Kidney tubule cell (primary cell): ENCODE measurements around the gene E2F2.

Experiments
- DNase-seq: peaks from one replicate; pipeline ENCODE4 v3.0.0-alpha.2; 2018; ENCODE audit warnings: low spot score

Gene E2F2, protein sequence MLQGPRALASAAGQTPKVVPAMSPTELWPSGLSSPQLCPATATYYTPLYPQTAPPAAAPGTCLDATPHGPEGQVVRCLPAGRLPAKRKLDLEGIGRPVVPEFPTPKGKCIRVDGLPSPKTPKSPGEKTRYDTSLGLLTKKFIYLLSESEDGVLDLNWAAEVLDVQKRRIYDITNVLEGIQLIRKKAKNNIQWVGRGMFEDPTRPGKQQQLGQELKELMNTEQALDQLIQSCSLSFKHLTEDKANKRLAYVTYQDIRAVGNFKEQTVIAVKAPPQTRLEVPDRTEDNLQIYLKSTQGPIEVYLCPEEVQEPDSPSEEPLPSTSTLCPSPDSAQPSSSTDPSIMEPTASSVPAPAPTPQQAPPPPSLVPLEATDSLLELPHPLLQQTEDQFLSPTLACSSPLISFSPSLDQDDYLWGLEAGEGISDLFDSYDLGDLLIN

DNA sequence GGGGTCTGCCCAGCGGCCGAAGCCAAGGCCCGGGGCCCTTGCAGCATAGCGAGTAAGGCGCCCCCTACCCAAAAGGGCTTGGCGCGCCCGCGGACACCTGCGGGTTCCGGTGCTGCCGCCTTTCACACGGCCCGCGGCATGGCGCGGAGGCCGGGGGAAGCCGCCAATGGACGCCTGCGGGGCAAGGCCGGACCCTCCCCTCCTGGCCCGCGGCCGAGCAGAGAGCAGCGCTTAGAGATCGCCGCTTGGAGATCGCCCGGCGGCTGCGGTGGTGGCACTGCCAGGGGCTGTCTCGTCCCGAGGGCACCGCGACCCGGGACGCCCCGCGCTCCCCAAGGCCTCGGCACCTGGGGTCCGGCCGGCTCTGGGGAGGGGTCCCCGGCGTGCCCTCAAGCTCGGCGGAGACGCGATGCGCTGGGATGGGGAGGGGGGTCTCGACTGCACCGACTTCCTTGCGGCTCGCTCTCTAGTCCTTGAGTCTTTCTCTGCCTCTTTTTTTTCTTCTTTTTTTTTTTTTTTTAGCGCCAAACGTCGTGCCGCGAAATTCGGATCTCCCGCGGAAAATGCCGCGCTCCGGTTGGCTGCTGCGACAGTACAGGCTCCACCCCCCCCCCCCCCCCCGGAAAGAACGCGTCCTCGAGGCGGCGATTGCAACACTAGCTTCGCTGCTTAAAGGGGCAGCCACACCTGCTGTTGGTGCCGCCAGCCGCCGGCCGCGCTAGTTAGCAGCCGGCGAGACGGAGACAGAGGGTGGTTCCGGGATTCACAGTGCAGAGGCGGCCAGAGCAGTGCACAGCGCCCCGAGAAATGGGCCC is at the start of gene E2F2:
Gene E2F2, minus strand, starts transcription at position 487 of the 815 bp plus-strand sequence. Its CDS starts 440 bp downstream, at position 47.
- DNase-seq = peak; percentile 84

DNA sequence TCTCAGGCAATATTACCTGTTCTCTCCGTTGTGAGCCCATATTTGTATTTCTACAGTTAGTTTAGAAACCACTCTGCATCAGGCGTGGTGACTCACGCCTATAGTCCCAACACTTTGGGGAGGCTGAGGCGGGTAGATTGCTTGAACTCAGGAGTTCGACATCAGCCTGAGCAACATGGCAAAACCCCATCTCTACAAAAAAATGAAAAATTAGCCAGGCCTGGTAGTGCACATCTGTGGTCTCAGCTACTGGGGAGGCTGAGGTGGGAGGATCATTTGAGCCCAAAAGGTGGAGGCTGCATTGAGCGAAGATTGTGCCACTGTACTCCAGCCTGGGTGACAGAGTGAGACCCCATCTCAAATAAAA is 47.9 kb upstream of the E2F2 start:
- no peak for DNase-seq

DNA sequence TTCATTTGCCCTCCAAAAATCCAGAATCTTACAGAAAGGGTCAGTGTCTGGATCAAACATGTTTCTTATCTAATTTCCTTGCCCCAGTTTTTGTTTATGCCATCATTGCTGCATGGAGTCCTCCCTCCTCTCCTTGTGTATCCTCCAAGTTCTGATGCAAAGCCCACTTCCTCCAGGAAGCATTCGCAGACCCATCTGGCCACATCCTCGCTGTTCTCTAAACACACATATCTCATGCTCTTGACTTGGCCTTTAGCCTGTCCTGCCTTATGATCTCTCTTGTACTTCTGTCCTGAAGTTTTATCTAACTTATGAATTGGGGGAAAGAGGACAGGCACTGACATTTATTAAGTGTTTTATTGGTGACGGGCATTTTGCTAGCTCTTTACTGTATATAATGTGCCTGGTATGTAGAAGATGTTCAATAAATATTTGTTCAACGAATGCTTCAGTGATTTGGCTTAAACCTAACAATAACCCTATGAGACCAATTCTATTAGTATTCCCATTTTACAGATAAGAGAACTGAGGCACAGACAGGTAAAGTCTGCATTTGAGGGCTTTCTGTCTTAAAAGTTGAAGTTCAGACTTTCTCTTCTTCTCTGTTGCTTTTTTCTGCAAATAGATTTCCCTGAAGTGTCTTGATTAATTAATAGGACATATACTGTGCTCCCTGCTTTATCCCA is 47.4 kb upstream of the E2F2 start:
- DNase-seq = no peak

DNA sequence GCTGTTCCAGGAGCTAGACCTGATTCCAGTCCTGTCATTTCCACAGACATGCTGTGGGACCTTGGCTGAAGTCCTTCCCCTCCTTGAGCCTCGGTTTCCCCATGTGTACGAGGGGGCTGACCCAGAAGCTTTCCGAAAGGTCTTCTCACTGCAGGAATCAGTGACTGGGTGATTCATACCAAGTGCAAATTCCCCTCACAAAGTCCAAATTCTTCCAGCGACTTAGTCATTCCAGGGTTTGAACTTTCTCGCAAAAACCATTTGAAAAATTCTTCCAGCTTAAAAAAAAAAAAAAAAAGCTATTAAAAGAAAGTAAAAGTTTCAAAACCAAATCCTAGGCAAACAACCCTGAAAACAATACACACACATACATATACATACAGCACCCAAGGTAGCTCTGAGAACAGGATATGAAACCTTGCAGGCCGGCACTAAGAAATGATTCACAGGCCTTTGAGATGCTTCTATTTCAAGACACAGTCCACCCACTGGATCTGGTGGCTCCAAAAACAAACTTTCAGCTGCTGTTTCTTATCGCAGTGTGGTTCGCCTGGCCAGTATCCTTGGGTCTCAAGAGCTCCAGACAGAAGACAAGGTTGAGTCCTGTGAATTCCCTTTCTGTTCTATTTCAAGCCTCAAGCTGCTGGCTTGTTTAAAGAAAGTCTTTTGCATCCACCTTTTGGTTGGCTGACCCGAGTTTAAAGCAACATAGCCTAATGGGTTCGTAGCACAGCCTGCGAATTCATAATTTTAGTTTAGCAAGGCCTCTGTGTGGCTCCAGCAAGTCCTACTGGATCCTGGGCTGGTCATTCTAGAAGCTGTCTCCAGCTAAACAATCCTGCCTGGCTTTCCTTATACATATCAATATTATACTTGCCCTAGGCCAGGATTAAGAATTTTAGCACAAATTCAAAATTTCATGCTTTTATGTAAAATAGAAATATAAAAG is 46.3 kb upstream of the E2F2 start:
- peak; percentile 81 for DNase-seq

DNA sequence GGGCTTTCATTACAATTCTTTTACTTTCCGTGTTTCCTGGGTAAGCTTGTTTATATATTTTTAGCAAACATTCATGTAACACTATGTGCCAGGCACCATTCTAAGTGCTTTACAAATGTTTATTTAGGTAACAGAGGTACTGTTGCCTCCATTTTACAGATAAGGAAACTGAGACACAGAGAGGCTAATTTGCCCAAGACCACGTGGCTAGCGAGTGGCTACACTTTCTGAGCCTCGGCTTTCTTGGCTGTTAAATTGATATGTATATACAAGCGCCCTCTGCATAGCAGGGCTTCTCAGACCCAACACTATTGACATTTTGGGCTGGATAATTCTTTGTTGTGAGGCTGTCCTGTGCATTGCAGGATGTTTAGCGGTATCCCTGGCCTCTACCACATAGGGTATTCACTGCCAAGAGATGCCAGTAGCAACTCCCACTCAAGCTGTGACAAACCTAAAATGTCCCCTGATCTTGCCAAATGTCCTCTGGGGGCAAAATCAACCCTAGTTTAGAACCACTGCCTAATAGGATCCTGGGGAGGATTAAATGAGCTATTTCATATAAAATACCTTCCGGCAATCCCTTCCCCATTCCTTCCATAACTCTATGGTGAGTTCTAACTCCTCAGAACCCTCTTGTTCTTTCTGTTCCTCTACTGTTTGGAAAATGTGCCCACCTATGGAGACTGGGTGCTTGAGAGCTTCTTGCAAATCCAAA is 45.5 kb upstream of the E2F2 start:
- DNase-seq = no peak

DNA sequence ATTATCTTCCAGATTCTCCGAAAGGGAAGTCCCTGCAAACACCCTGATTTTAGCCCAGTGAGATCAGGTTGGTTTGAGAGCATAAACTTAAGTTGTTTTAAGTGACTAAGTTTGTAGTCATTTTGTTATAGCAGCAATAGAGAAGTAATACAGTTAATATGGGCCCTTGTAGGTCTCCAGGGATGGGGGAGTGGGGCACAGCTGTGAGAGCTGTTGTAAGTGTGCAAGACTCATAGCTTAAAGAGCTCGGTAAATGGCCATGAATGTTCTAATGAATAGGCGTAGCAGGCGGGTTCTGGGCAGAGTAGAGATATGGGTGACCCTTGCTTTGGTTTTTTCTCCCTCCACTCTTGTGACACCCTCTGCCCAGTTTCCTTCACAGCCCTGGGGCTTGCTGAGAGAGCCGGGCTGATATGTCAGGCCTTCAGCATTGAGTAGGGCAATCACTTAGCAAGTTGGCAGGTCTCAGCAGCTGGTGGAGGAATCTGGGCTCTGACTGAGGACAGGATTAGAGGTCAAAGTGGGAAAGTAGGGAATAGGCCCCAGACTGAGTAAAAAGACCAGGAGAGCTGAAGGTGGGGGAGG is 44.3 kb upstream of the E2F2 start:
- DNase-seq = no peak

DNA sequence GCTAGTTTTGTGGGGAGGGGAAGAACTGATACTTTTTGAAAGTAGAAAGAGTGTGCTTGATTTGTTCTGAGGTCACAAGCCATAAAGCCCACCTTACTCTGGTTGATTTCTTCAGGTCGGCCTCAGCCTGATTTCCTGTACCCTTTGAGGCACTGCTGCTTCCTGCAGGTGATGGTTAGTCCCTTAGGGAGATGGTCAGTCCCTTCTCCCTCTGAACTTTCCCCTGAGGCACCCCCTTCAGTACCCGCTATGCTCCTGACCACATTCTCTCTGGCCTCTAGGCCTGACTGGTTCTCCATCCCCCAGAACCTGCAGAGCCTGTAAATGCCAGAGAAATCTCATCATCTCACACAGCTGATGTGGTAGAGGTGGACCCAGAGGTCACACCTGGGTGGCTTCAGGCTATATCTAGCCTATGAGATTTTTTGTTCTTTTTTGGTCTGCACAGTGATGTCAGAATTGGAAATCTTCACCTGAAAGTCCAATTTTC is 43.3 kb upstream of the E2F2 start:
- peak; percentile 81 for DNase-seq

DNA sequence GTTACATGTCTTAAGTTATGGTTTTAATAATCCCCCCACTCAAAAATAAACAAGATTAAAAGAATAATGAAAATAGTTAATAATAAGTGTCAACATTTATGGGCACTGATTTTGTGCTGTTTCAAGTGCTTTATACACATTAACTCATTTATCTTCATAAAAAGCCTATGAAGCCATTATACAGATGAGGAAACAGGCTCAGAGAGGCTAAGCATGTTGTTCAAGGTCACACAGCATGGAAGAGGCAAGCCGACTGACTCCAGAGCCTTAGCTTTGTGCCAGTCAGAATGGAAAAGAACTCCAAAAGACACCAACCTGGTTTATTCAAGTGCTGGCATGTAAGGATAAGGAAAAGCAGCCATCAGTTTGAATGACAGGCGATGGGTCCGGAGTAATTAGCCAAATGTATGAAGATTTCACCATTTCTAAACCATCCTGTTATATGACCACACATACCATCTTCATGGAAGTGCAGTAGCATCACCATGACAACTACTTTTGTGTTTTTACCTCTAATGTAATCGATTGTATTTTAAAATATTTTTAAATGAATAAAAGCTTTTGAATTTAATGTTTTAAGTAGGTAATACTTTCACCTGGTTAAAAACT is 42.6 kb upstream of the E2F2 start:
- no peak for DNase-seq

DNA sequence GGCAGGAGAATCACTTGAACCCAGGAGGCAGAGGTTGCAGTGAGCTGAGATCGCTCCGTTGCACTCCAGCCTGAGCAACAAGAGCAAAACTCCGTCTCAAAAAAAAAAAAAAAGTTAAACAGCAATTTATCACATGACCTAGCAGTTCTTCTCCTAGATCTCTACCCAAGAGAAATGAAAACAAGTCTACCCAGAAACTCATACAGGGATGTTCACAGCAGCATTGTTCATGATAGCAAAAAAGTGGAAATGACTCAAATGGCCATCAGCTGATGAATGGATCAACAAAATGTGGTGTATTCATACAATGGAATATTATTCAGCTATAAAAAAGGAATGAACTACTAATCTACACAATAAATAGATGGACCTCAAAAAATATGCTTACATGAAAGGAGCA is 40.4 kb upstream of the E2F2 start:
- no peak for DNase-seq

DNA sequence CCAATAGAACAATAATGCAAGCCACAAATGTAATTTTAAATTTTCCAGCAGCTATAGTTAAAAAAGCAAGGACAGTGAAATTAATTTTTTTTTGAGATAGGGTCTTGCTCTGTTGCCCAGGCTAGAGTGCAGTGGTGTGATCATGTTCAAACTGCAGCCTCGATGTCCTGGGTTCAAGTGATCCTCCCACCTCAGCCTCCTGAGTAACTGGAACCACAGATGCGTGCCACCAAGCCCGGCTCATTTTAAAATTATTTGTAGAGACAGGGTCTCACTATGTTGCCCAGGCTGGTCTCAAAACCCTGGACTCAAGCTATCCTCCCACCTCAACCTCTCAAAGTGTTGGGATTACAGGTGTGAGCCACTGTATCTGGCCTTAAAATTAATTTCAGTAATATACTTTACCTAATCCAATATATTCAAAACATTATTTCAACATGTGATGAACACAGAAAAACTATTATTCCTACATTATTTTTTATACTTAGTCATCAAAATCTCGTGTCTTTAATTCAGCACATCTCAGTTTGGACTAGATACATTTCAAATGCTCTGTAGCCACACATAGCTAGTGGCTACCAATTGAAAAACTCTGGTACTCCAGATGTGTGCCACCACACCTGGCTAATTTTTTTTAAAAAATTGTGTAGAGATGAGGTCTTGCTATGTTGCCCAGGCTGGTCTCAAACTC is 39.1 kb upstream of the E2F2 start:
- no peak for DNase-seq

DNA sequence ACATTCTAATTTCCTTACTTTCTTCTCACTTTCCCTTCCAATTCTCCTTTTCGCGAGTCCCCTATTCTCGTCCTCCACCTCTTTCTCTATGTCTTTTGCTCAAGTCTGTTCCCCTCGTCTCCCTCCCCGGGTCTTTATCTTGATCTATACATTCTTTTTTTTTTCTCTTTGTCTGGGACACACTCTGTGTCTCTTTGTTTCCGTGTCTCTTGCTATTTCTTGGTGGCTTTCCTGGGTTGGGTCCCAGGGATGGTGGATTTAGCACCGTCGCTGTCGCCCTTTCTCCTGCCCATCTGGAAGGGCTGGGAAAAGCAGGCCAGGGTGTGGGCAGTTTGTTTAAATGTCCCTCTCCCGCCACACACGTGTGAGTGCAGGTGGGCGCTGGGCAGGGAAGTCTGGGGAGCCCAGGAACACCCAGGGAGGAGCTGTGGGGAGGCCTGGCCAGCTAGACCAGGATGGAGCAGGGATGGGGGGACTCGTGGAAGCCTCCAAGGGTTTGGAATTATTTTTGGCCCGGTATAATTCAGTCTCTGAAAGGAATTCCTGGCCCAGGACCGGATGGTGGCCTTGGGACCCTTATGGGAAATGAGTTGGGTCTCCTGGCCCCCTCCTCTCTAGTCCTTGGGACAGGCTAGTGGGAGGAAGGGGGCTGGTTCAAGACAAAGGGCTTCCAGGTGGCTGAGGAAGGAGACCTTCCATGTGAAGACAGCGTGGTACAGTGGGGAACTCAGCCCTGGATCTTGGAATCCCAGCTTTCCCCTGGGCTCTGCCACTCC is 37.8 kb upstream of the E2F2 start:
- no peak for DNase-seq

DNA sequence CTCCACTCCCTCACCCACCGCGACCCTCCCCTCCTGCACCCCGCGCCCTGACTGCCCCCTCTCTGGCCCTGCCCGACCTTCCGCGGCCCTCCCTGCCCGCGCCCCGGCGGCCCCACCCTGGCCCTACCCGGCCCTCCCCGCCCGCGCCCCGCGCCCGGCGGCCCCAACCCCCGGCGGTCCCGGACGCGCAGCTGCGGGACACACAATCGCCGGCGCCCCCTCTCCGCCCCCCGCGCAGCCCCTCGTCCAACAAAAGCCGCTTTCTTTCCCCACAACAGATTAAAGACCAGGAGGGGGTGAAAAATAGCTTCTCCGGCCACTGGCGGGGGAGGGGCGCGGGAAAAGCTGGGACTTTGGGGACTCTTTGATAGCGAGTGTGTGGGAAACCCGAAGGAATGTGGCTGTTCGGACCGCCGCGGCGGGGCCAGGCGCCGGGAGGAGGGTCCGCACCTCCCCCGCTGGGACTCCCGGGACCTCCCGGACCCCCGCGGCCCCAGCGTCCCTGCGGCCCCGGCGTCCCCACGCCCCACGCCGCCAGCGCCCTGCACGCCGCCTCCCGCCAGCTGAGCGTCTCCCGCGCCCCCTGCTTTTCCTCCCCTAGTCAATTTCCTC is 37.1 kb upstream of the E2F2 start:
- DNase-seq = no peak

DNA sequence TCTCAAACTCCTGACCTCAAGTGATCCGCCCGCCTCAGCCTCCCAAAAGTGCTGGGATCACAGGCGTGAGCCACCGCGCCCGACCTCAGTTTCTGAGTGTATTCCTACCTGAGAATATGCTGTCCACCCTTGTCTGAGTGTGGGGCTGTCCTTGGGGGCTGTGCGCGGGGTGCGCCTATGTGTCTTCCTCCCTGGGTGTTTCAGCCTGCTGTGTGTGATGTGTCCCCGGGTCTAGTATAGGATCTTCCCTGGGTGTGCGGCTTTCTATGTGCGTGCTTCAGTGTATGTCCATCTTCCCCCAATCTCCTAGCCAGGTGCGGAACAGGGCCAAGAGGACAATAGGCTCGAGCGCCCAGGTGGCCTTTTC is 36.6 kb upstream of the E2F2 start:
- DNase-seq = no peak

DNA sequence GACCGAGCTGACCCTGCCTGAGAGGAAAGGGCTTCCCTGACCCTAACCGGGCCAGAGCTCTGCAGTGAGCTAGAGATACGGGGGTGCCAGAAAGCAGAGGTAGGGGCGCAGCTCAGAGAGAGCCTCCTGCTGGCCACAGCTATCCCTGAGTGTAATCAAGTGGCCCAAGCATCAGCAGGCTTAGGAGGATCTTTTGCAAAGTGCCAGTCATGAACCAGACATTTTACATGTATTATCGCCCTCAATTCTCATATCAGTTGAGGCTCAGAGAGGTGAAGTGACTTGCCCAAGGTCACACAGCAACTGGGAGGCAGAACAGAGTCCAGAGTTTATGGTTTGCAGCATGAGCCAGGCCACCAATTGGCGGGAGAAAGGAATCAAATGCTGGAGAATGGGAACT is 35.3 kb upstream of the E2F2 start:
- no peak for DNase-seq

DNA sequence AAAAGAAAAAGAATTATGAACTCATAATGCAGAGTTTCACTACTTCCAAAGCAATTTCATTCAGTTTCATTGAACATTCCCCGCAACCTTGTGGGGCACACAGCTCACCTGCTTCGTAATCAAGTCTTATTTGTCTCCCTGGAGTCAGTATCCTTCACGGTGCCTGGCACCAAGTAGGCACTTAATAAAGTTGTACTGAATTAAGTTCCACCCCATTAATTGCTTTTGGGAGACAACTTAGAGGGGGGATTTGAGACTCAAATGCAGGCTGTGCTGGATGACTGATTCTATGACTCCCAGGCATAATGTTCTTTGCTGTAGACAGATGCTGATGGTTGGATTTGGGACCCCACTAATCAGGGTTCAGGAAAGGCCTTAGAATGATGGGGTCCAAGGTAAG is 34.7 kb upstream of the E2F2 start:
- no peak for DNase-seq

DNA sequence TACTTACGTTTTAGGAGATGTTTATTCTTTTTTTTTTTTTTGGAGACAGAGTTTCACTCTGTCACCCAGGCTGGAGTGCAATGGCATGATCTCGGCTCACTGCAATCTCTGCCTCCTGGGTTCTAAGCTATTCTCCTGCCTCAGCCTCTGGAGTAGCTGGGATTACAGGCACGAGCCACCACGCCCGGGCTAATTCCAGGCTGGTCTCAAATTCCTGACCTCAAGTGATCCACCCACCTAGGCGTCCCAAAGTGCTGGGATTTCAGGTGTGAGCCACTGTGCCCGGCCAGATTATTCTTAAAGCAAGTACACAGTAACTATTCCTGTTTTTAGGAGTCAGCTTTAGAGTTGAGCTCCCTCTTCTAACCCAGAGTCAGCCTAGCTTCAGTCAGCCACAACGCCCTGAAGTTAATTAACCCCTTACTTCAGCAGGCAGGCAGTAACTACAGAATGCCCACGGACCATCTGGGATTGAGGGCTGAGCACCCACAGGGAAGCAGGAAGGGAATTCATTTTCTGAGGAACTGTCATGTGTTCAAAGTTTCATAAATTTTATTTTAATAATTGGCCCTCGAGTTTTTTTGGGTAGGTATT is 33.6 kb upstream of the E2F2 start:
- DNase-seq = no peak

DNA sequence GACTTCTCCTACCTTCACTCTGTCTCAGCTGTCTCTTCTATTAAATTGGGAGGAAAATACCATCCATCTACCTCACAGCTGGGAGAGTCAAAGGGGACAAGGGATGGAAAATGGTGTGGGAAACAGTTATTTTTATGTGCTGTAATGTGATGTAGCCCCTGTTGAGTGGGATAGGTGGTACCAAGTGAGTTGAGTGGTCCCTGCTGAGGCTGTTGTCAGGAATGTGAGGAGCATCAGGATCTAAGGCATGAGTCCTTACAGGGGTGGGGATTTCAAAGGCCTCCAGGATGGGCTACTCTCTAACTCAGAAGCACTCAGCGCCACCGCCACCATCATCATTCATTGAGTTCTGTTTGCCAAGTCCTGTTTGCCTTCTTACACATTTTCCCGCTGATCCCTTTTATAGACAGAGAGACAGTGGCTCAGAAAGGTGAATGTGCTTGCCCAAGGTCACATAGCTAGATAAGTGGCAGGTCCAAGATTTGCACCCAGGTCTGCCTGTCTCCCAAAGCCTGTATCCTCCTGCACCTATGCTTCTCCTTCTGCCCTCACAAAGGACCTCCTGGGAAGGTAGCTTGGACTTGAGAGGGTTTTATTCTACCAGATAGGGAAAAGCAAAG is 32.8 kb upstream of the E2F2 start:
- no peak for DNase-seq
